ENCODE measurements around the gene ZNF311.

GRCh38 chr6:29011276-29011734, 6.2 kb upstream of the ZNF311 start:
- TF ChIP-seq EZH2 (IDR thresholded peaks at IDR 0.05; ENCODE audit: borderline replicate concordance) (no peak), CTCF (IDR thresholded peaks at IDR 0.05; ENCODE audit: poor library complexity) (no peak)

All from hepatocyte (in vitro differentiated cells).